Measurements from ENCODE around the gene TRAPPC11. TPM values are rescaled to one million over a fixed set of nuclear protein-coding genes. Genes with fewer than 3 reads are reported as not detected.

Gene TRAPPC11
- polyA plus RNA-seq, 4 donors = 12.3 to 28.8 (median 19.1) TPM

- H3K4me3 ChIP-seq (ENCODE audit: low read depth in 1 of 3, low read length in 3 of 3) = no peak overlapping the region
- FAIRE-seq = no peak
- no peak for DNase-seq
- peaks cover 0 to 2% of the 10 kb centered on the region in 2 donors for H3K9me3 ChIP-seq (ENCODE audit: control insufficient read depth in 2 of 2, insufficient read depth in 1 of 2, low read depth in 1 of 2, low read length in 1 of 2)
- H3K27ac ChIP-seq (ENCODE audit: low read depth in 1 of 3, low read length in 2 of 3) = no peak overlapping the region
- peaks cover 0 to 4% (median 0%) of the 10 kb centered on the region in 3 donors for H3K4me1 ChIP-seq (ENCODE audit: control insufficient read depth in 3 of 3, insufficient read depth in 2 of 3, low read depth in 1 of 3, low read length in 2 of 3)
- WGBS, 3 donors = 85 to 88% (median 88%) methylated on average over 21 of the region's 21 CpGs
- no peaks in the 10 kb centered on the region for H3K36me3 ChIP-seq (ENCODE audit: control insufficient read depth in 3 of 3, insufficient read depth in 2 of 3, low read depth in 1 of 3, low read length in 3 of 3)
- peaks cover 0 to 2% (median 0%) of the 10 kb centered on the region in 3 donors for H3K27me3 ChIP-seq (ENCODE audit: control insufficient read depth in 3 of 3, insufficient read depth in 3 of 3, low read length in 3 of 3)
Observed at GRCh38 chr4:183758758-183759447, 99.8 kb downstream of the TRAPPC11 start.

GRCh38 chr4:183760326-183760725 is 101.2 kb downstream of the TRAPPC11 start:
- H3K36me3 ChIP-seq (ENCODE audit: control insufficient read depth in 3 of 3, insufficient read depth in 2 of 3, low read depth in 1 of 3, low read length in 3 of 3) = no peaks in the 10 kb centered on the region
- DNase-seq (peak; percentile 80 to 89), FAIRE-seq (peak; percentile 39)
- H3K27me3 ChIP-seq (ENCODE audit: control insufficient read depth in 3 of 3, insufficient read depth in 3 of 3, low read length in 3 of 3) = peaks cover 0 to 2% (median 0%) of the 10 kb centered on the region in 3 donors
- no peaks in the 10 kb centered on the region for H3K9me3 ChIP-seq (ENCODE audit: control insufficient read depth in 2 of 2, insufficient read depth in 1 of 2, low read depth in 1 of 2, low read length in 1 of 2)
- peaks cover 0 to 4% (median 0%) of the 10 kb centered on the region in 3 donors for H3K4me1 ChIP-seq (ENCODE audit: control insufficient read depth in 3 of 3, insufficient read depth in 2 of 3, low read depth in 1 of 3, low read length in 2 of 3)
- peak overlapping the region in 1 of 3 donors; percentile 54 for H3K27ac ChIP-seq (ENCODE audit: low read depth in 1 of 3, low read length in 2 of 3)
- 13 to 41% (median 38%) methylated on average over 1 of the region's 1 CpG for WGBS, 3 donors
- no peak overlapping the region for H3K4me3 ChIP-seq (ENCODE audit: low read depth in 1 of 3, low read length in 3 of 3)

Other genes with a start within 250 kb of the TRAPPC11 start
- 10 to 100 TPM; 14.8 to 33.9 (median 19.7) TPM for gene CDKN2AIP, start 214.7 kb upstream of the TRAPPC11 start, polyA plus RNA-seq
- 10 to 100 TPM; 16.5 to 34.7 (median 29.9) TPM for gene ING2, start 154.2 kb upstream of the TRAPPC11 start, polyA plus RNA-seq
- gene RWDD4, start 108 bp upstream of the TRAPPC11 start, polyA plus RNA-seq = 10 to 100 TPM; 10.3 to 17.8 (median 13.0) TPM
- 1 to 10 TPM in 2 of 4 donors, under 1 TPM in 1, not detected in 1; 0.27 to 2.7 (median 2.0) TPM for gene STOX2, start 246.0 kb downstream of the TRAPPC11 start, polyA plus RNA-seq